GM19238 (cell line): ENCODE data around the gene SPATA12.
A peak's percentile ranks its signal among the peaks of the same experiment; 100 is the strongest.

Experiments used
- DNase-seq: peaks from one replicate; pipeline ENCODE4 v3.0.0; 2011; ENCODE audit warnings: low spot score; ENCODE audit not compliant: insufficient read length

Gene SPATA12

DNA sequence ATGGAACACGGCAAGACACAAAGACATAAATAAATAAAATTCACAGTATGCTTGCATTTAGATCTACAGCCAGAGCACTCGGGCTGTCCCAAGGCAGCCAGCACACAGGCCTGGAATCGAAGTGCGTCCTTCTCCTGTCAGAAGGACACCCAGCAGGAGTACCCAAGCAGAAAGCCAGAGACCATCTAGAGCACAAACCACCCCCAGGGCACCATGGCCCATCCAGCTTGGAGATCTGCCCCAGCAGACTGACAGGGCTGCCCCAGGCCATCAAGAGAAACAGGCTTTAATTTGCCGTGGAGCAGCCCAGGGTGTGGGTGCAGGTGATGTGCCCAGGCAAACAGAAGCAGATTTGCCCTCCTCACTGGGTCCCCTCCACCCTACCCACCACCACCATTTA lies 7.8 kb upstream of the SPATA12 start:
- no peak for DNase-seq

DNA sequence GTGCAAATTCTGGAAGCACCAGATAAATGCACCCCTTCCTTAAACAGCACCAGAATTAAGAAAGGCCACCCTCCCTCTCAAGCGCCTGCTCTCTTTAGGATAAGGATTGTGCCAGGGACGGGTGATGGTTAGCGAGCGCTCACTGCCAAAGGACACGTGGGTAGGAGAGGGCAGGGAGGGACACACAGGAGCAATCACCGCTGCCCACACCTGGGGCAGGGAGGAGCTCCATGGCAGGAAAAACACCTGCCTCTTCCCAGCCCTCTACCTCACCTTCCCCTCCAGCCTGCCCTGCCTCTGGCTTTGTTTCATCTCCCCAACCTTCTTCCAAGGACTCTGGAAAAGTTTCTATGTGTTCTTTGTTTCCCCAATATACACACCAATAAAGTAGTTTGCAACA lies 7.3 kb upstream of the SPATA12 start:
- no peak for DNase-seq

DNA sequence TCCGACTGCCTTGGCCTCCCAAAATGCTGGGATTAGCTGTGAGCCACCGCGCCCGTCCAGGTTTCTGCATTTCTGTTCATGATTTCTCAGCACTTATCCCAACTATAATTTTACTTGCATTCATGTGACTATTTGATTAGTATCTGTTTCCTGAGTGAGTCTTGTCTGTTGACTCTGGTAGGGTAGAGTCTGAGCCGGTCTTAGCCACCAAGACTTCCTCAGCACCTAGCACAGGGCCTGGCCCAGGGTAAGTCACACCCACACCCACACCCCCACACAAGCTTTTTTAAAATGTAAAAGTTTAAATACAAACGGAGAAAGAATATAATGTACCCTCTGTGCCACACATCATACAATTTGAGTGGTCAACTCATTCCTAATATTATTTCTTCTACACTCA lies 3.1 kb upstream of the SPATA12 start:
- DNase-seq, result no peak

DNA sequence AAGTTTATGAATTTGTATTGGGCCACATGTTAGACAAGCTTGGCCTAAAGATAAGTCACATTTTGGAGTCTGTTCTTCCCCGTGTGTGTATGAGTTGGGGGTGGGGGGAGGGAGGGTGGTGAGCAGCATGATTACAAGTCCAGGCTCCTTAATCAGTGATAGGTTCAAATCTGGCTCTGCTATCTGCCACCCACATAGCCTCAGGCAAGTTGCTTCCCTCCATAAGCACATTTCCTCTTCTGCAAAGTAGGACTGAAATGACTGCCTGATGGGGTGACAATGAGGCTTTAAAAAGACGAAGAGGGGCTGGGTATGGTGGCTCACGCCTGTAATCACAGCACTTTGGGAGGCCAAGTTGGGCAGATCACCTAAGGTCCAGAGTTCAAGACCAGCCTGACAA lies 1.1 kb upstream of the SPATA12 start:
- DNase-seq, result no peak

DNA sequence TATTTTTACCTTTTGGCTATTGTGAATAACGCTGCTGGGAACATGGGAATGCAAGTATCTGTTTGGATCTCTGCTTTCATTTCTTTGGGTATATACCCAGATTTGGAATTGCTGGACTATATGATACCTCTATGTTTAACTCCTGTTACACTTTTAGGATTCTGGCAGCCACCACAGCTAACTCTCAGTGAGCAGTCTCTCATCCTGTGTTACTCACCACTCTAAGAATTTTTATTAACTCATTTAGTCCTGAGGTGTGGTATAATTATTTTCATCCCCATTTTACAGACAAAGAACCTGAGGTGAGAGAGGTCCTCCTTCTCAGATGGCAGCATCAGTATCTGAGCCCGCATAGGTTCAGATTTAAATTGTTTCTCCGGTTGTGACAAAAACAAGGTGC lies 1.1 kb downstream of the SPATA12 start:
- no peak for DNase-seq

DNA sequence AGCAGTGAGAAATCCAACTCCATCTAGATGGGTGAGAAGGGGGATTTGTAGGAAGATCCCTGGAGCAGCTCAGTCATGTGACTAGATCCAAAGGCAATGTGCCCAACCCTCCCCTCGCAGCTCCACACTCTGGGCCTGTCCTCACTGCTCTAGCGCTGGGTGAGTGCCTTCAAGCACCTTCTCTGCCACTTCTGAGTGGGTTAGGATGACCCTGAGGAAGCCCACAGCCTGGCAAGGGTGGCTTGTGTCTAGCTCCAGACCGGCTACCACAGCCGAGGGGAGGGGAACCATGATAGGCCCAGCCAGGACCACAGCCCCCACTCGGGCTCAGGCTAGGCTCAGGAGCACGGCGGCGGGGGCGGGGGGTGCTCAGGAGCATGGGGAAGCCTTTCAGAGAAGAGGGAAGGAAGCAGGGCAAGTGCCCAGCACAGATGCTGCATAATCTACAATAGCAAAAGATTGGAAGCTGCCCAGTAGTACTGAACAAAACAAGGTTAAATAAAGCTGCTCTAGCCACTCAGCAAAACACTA lies 1.7 kb downstream of the SPATA12 start:
- no peak for DNase-seq

DNA sequence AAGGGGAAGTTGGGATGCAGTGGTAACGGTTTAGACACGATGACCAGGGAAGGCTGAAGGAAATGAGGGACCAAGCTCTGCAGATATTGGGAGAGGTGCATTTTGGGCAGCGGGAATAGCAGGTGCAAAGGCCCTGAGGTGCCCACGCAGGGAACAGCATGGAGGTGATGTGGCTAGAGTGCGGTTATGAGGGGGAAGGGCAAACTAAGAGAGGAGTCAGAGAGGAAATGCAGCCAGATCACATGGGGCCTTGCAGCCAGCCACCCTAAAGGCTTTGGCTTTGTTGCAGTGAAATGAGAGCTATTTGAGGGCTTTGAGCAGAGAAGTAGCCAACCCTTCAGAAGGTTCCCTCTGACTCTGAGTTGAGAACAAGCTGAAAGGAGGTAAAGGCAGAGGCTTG lies 2.6 kb downstream of the SPATA12 start:
- no peak for DNase-seq

DNA sequence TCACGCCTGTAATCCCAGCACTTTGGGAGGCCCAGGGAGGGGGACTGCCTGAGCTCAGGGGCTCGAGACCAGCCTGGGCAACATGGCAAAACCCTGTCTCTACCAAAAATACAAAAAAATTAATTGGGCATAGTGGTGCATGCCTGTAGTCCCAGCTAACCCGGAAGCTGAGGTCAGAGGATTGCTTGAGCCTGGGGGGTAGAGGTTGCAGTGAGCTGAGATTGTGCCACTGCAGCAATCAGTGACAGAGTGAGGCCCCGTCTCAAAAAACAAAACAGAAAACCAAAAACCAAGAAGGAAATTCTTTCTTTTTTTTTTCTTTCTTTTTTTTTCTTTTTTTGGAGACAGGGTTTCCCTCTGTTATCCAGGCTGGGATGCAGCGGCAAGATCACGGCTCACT lies 3.5 kb downstream of the SPATA12 start:
- DNase-seq, result no peak

DNA sequence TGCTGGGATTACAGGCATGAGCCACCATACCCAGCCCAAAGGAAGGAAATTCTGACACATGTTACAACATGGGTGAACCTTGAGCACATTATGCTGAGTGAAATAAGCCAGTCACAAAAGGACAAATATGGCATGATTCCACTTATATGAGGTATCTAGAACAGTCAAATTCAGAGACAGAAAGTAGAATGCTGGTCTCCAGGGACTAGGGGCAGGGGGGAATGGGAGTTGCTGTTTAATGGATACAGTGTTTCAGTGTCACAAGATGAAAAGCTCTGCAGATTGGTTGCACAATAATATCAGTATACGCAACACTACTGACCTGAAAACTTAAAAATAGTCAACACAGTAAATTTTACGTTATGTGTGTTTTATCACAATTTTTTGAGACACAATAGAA lies 4.1 kb downstream of the SPATA12 start:
- DNase-seq, result no peak

DNA sequence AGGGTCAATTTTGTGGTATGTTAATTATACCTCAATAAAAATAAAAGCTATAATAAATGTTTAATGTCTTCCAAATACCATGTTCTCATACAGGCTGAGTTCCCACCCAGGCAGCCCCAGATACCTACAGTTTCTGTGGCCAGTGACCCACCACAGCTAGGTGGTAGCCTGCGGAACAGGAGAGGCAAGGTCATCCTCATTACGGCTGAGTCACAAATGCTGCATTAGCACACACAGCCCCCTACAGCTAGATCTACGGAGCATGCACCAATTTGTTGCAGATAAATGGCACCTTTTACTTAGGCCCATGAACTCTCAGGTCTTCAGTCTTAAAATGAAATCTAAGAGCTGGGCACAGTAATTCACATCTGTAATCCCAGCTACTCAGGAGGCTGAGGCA lies 5.1 kb downstream of the SPATA12 start:
- DNase-seq, result no peak

DNA sequence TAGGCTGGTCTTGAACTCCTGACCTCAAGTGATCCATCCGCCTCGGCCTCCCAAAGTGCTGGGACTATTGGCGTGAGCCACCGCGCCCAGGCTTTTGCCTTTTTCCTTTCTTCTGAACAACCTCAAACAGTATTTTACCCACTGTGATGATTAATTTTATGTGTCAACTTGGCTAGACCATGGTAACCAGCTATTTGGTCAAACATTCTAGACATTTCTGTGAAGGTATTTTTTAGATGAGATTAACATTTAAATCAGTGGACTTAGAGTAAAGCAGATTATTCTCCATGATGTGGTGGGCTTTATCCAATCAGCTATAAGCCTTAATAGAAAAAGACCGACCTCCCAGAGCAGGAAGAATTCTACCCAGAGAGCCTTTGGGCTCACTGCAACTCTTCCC lies 6.0 kb downstream of the SPATA12 start:
- DNase-seq, result no peak

DNA sequence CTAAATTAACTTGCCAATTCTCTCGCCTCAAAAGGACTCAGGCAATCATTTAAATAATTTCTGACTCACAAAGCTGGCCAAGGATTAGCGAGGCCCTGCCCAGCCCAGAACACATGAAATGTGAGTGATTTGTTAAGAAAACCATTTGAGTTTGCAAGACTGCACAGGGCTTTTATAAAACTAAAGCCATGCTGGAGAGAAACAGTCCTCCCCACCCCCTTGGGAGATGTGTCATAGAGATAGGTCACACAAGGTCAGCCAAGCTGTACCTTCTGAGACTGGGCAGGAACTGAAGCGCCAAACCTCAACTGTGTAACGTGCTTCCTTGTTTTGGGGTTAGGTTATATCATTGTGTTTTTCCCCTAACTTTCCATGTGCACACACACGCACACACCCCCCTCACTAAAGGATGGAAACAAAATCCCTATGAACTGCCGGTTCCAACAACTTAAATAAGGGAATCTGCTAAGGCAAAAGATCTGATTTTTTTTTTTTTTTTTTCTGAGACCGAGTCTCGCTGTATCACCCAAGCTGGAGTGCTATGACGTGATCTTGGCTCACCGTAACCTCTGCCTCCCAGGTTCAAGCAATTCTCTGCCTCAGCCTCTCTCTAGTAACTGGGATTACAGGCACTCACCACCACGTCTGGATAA lies 8.1 kb downstream of the SPATA12 start:
- DNase-seq, result peak; percentile 69

DNA sequence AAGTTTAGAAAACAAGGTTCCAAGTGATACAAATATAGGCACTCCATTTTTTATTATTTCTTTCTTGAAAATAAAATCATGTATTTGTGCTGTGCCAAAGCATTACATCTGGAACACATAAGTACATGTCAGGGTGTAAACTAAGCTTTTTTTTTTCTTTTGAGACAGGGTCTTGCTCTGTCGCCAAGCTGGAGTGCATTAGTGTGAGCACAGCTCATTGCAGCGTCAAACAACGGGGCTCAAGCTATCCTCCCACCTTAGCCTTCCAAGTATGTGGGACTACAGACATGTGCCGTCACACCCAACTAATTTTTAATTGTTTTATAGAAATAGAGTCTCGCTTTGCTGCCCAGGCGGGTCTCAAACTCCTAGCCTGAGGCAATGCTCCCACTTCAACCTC lies 9.0 kb downstream of the SPATA12 start:
- no peak for DNase-seq

DNA sequence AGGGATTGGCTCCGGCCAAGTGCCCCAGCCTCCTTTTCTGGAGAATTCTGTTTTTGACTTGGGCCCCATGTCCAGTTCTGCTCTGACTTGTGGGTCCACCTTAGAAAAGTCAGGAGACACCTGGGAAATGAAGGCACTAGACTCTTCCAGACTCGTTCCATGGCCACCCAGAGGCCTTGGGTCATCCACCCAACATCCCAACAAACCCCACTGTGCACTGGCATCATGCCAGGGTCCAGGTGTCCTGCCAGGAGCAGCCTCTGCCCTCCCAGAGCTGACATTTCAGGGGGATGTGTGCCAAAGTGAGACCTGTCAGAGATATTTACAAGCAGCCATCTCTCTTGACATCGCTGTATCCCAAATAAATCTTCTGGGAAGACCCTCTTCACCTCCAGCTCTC lies 13.2 kb downstream of the SPATA12 start:
- DNase-seq, result no peak

DNA sequence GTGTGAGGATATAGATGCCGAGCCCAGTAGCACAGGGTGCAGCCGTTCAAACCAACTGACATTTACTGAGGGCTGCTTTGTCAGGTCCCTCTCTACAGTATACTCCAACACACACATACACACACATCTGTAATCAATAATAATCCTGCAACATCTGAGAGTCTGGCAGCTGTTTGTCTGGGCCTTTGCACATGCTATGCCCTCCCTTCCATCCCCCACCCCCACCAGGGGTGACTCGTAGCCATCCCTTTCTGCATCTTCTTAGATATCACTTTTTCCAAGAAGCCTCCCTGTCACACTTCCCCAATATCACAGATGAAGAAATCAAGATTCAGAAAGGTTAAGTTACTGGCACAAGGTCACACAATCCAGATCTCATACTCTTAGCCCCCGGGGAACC lies 13.7 kb downstream of the SPATA12 start:
- DNase-seq, result no peak

DNA sequence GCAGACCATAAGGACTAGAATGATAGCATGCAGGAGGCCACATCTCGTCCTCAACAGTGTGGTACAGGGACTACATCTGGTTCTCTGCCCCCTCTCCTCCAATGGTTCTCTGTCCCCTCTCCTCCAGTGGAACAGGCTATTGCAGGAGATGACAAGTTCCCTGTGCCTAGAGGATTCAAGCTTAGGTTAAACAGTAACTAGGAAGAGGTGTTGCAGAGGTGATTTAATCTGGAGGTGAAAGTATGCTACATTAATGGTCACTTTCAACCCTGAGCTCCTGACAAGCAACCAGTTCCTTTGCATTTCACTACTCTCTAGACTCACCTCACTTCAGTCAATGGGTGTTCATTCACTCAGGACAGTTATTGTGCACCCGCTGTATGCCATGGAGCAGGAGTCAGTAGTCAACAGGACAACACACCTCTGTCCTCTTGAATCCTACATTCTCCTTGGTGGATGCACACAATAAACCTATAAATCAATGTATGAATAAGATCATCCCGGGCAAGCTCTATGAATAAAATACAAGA lies 16.0 kb downstream of the SPATA12 start:
- no peak for DNase-seq

DNA sequence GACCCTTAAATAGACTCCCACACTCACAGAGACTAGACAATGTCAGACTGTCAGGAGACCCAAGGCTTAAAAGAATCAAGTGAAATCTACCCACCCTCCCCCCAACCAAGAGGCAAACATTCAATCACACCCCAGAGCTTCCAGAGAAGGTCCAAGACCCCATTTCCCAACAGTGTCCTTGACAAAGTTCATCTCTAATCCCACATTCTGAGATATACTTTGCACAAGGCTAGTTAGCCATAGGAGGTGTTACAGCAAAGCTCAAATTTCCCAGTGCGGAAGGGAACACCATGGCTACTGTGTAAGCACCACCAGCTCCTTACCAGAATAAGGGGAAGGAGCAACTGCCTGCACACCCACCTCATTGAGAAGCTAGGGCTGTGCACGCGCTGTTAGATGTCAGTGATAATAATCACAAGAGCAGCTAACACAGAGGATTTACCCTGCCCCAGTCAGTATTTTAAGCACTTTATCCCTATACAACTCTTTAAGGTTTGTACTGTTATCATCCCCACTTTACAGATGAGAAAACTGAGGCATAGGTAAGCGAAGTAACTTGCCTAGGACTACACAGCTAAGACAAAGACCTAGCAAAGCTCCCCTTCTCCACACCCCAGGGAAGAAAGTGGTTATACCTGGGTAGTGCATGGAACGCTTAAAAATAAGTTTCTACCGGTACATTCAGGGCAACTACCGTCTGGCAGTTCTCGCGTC lies 17.3 kb downstream of the SPATA12 start:
- no peak for DNase-seq

DNA sequence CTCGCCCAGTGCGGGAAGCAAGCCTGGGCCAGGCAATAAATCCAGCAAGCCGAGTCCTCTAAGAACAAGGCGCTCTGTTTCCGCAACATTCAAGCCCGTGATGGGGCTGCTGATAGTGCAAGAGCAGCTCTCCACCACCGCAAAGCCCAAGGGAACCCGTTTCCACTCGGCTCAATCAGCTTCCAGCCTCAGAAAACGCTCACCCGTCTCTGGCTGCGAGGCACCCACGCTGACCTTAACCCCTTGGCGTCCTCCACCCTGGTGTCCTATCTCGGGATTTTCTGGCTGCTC lies 17.8 kb downstream of the SPATA12 start:
- DNase-seq, result no peak

DNA sequence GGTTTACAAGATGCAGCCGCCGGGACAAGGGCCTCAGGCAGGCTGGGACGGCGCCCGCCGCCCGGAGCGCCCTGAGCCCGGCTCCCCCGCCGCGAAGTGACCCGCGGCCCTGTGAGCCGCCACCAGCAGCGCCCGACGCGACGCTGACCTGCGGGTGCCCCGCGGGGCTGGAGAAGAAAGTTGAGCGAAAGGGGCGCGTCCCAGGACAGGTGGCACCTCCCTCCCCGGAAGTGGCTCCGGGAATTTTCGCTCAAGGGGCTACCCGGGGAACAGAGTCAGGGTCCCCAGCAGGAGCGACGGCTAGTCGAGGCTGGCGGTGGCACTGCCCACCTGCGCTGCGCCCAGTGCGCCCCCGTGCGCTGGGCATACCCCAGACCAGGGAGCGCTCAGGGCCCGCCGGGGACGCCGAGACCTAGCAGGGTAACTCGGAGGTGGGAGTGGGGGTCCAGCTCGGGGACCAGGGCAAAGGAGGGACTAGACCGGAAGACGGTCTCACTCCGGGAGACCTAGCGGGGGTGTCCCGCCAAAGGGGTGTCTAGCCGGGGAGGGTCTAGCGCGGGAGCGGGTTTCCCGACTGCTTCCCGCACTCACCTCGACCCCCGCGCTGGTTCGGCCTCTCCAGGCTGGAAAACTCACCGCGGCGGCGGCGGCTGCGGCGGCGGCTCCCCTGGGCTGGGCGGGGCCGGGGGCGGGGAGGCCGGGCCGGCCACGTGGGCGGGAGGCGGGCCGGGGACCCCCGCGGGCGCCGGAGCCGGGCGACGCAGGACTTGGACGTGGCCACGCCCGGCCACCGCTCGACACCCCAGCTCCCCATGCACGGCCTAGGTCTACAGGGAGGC lies 18.4 kb downstream of the SPATA12 start:
- DNase-seq, result no peak

DNA sequence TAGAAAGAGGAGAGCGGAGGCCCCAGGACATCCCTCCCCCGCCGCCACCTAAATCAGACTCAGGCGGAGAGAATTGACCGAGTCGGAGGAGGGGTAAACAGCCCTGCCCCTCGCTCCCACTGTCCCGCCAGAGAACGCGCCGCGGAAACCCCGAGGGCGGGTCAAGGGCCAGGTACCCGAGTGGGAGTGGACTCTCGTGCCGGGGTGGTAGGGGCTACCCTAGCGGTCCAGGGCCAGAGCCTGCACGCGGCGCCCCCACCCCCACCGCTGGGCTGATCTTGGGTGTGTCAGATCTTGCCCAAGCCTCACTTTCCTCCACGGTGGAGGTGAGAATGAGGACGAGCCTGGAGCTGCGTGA lies 19.0 kb downstream of the SPATA12 start:
- DNase-seq, result no peak

DNA sequence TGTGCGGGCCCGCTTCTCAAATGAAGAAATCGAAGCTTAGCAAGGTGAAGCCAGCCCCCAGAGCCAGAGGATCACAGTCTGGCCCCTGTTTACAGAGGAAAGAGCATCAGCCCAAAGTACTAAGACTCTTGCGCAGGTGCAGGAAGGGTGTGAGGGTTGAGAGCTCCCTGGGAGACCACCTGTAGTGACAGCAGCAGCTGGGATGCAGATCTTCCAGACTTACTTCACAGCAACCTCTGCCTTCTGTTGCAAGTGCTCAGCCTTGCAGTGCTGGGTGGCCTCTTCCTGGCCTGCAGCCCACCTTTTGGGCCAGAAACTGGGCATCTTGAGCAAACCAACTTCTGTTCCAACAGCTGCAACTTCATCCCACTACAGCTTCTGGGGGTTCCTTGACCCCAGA lies 19.7 kb downstream of the SPATA12 start:
- DNase-seq, result no peak

DNA sequence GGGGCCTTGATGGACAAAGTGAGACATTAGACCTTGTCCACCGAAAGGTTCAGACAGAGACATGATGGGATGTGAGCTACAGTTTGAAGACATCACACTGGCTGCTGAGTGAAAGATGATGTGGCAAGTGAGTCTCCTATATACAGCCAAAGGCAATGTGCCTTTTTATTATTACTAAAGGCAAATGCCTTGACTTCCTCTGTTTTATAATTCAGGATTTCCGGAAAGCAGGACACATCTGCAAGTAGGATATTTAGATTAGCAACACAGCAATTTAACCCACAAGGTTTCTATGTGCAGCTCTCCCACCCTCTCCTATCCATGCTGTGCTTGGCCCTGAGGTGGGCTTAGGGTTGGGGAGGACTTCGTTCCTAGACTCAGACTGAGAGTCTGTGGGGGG lies 20.7 kb downstream of the SPATA12 start:
- DNase-seq, result no peak
